Prostate gland (tissue), 2 donors: ENCODE data around the gene LONP1. TPM values are rescaled to one million over a fixed set of nuclear protein-coding genes. Genes with fewer than 3 reads are reported as not detected.
"Not testable (repeated sequence)": the region's sequence is repeated elsewhere in the genome, so short reads cannot be mapped to it uniquely, and the experiment has no call there.

Experiments
- DNase-seq: peaks from one replicate; pipeline ENCODE4 v3.0.0-alpha.2; 2019; ENCODE audit warnings: low spot score
- H3K27ac ChIP-seq, 2 donors: fragments of 200-600 bp; sonication (generic); 2 replicates each; pipeline ENCODE4 v1.5.1; 2017 to 2019
- H3K27me3 ChIP-seq: fragments of 200-600 bp; sonication (generic); replicated peaks from 2 replicates; pipeline ENCODE4 v1.5.1; 2019; ENCODE audit not compliant: insufficient read depth
- H3K36me3 ChIP-seq, 2 donors: fragments of 200-600 bp; sonication (generic); 1 replicate in 1 of 2; 2 replicates in 1 of 2; pipeline versions ENCODE4 v1.5.1 to v1.8.1; 2017 to 2019
- H3K4me1 ChIP-seq: fragments of 200-600 bp; sonication (generic); replicated peaks from 2 replicates; pipeline ENCODE4 v1.5.1; 2019
- H3K4me3 ChIP-seq, 2 donors: fragments of 200-600 bp; sonication (generic); 2 replicates each; pipeline ENCODE4 v1.5.1; 2017 to 2019
- H3K9me3 ChIP-seq: fragments of 200-600 bp; sonication (generic); 2 replicates; pipeline ENCODE4 v1.5.1; 2017
- POLR2A ChIP-seq: fragments of 450-650 bp; IDR thresholded peaks from one replicate; pipeline ENCODE4 v1.6.1; 2016; ENCODE audit warnings: antibody characterized with exemption, mild to moderate bottlenecking
- POLR2AphosphoS5 ChIP-seq: sonication (generic); formaldehyde crosslinking; IDR thresholded peaks from one replicate; pipeline ENCODE4 v1.6.1; 2017; ENCODE audit warnings: antibody characterized with exemption
- WGBS: methylation state at CpG from one replicate; pipeline ENCODE4 v1.1.5; 2018; 5-methylcytosine and 5-hydroxymethylcytosine counted together
- intact Hi-C: fragments of 100-400 bp; cut with DNase I; formaldehyde crosslinking; loops from one replicate; pipeline ENCODE4 v1.14.2; 2022
- total RNA-seq, 2 donors: library from RNA; depleted of rRNA; stranded (reverse); fragments of >200 nt; gene quantifications; one replicate each; pipeline ENCODE4 v1.1.0, GENCODE V29; 2016
- TF ChIP-seq, protein P1 (sequence below), 4 experiments: fragments of 200-600 bp in 2 of 4; fragments of 450-650 bp in 2 of 4; sonication (generic) in 2 of 4; IDR thresholded peaks; 1 replicate in 3 of 4; 2 replicates in 1 of 4; pipeline ENCODE4 v1.5.1; 2016 to 2019; ENCODE audit warnings: antibody characterized with exemption in 4 of 4, mild to moderate bottlenecking in 2 of 4, moderate library complexity in 2 of 4

Gene LONP1
- total RNA-seq, 2 donors from 2014 or later = 62.7 to 120 TPM

DNA sequence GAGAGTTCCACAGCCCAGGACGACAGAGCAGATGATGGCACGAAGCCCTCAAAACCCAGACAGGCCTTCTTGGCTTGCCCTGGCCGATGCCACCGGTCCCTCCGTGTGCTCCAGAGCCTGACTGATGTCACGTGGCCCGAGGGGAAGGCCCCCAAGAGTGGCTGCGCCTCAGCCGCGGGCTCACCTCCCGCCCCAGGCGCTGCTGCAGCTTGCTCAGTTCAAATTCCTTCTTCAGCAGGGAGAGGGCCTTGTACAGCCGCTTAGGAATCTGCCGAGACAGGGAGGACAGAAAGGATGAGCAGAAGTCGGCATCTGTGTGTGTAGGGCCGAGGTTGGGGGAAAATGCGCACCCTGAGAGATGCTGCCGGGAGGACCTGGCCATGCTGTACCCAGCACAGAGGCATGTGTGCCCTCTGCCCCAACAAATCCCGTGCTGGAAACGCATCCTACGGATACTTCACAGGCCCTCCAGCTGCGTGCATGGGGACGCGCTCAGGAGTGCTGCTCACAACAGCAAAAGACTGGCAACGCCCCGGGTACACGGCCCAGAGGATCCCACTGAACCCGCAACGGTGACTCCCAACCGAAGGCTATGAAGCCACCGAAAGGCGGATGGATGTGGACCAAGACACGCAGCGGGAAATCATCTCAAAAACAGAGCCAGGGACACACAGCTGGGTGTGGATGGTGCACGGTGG lies 12.9 kb downstream of the LONP1 start:
- H3K36me3 ChIP-seq = peaks cover 13% of the 10 kb centered on the region in 2 donors
- H3K27me3 ChIP-seq = no peaks in the 10 kb centered on the region
- intact Hi-C loops = no loop called here
- H3K27ac ChIP-seq = no peak overlapping the region
- no peak overlapping the region for H3K4me3 ChIP-seq
- H3K4me1 ChIP-seq = no peaks in the 10 kb centered on the region
- TF ChIP-seq POLR2AphosphoS5 (no peak), POLR2A (no peak)
- TF ChIP-seq, protein P1, sequence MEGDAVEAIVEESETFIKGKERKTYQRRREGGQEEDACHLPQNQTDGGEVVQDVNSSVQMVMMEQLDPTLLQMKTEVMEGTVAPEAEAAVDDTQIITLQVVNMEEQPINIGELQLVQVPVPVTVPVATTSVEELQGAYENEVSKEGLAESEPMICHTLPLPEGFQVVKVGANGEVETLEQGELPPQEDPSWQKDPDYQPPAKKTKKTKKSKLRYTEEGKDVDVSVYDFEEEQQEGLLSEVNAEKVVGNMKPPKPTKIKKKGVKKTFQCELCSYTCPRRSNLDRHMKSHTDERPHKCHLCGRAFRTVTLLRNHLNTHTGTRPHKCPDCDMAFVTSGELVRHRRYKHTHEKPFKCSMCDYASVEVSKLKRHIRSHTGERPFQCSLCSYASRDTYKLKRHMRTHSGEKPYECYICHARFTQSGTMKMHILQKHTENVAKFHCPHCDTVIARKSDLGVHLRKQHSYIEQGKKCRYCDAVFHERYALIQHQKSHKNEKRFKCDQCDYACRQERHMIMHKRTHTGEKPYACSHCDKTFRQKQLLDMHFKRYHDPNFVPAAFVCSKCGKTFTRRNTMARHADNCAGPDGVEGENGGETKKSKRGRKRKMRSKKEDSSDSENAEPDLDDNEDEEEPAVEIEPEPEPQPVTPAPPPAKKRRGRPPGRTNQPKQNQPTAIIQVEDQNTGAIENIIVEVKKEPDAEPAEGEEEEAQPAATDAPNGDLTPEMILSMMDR (IDR thresholded peaks at IDR 0.05) = no peak
- H3K9me3 ChIP-seq = no peaks in the 10 kb centered on the region
- 94% methylated on average over 35 of the region's 35 CpGs for WGBS
- no peak for DNase-seq

DNA sequence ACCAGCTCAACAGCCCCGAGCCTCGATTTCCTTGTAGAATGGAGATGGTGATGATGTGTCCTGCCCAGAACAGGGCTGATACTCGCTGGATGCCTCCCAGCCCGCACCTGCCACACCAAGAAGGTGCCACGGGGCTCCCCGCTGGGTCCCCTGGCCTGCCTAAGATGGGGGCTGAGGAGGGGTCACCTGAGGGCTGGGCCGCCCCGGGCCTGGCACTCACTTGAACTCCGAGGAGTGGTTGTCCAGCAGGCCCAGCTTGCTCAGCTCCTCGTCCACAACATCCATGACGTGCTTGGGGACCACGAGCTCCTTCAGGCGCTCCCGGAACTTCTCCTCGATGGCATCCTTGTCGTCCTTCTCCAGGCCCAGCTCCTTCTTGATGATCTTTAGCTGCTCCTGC lies 14.4 kb downstream of the LONP1 start:
- Histone ChIP-seq H3K4me3 (no peak overlapping the region), H3K27ac (no peak overlapping the region), H3K36me3 (peaks cover 7 to 19% of the 10 kb centered on the region in 2 donors), H3K4me1 (no peaks in the 10 kb centered on the region), H3K9me3 (no peaks in the 10 kb centered on the region), H3K27me3 (no peaks in the 10 kb centered on the region)
- TF ChIP-seq, protein P1 (IDR thresholded peaks at IDR 0.05) = no peak
- TF ChIP-seq POLR2A (no peak), POLR2AphosphoS5 (no peak)
- intact Hi-C loops = no loop called here
- DNase-seq = no peak
- WGBS = 86% methylated on average over 16 of the region's 16 CpGs

DNA sequence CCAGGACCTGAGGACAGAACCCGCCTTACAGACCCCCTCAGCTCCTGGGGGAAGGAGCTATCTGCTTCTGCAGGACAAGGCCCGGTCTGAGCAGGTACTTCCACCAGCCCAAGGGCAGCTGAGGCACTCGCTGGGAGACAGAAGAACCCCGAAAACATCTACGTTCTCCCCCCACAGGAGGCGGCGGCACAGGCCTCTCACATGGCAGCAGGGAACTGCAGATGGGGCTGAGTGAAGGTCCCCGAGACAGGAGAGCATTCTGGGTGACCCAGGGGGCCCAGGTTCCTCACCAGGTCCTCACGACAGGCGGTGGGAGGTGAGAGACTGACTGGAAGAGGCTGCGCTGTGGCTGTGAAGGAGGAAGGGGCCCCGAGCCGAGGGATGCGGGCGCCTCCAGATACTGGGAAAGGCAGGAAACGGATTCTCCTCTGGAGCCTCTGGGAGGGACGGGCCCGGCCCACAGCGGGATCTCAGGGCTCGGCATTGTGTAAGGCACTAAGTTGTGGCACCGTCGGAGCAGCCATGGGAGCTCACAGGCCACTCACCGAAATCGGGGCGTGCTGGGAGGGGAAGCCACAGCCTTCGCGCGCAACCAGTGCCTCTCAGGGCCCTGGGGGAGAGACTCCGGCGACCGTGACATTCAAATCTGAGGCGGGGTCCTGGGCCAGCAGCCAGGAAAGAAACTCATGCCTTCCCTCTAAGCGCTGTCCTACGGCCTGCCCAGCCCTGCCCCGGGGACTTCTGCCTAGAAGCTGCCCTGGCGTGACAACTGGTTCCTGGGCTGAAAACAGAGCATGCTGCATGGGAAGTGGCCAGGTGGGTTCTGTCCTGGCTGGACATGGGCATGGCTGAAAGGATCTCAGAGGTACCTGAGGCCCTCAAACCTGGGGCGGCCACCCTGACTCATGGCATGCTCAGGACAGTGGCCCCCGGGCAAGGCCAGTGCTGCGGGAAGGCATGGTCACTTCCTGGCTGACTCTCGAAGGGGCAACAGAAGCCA lies 15.8 kb downstream of the LONP1 start:
- intact Hi-C loops = no loop called here
- H3K9me3 ChIP-seq = no peaks in the 10 kb centered on the region
- no peaks in the 10 kb centered on the region for H3K27me3 ChIP-seq
- WGBS = 94% methylated on average over 40 of the region's 40 CpGs
- no peaks in the 10 kb centered on the region for H3K4me1 ChIP-seq
- peaks cover 7 to 21% of the 10 kb centered on the region in 2 donors for H3K36me3 ChIP-seq
- TF ChIP-seq, protein P1 (IDR thresholded peaks at IDR 0.05) = no peak
- TF ChIP-seq POLR2AphosphoS5 = no peak
- no peak for TF ChIP-seq POLR2A
- no peak for DNase-seq
- no peak overlapping the region for H3K27ac ChIP-seq
- H3K4me3 ChIP-seq = no peak overlapping the region

DNA sequence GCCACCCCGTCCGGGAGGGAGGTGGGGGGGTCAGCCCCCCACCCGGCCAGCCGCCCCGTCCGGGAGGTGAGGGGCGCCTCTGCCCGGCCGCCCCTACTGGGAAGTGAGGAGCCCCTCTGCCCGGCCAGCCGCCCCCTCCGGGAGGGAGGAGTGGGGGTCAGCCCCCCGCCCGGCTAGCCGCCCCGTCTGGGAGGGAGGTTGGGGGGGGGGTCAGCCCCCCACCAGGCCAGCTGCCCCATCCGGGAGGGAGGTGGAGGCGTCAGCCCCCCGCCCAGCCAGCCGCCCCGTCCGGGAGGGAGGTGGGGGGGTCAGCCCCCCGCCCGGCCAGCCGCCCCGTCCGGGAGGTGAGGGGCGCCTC lies 17.9 kb downstream of the LONP1 start:
- H3K27ac ChIP-seq, H3K27me3 ChIP-seq, H3K9me3 ChIP-seq, H3K4me3 ChIP-seq, H3K4me1 ChIP-seq, DNase-seq, intact Hi-C loops: not testable (repeated sequence)
- peaks cover 7 to 30% of the 10 kb centered on the region in 2 donors for H3K36me3 ChIP-seq
- 73% methylated on average over 2 of the region's 28 CpGs for WGBS

DNA sequence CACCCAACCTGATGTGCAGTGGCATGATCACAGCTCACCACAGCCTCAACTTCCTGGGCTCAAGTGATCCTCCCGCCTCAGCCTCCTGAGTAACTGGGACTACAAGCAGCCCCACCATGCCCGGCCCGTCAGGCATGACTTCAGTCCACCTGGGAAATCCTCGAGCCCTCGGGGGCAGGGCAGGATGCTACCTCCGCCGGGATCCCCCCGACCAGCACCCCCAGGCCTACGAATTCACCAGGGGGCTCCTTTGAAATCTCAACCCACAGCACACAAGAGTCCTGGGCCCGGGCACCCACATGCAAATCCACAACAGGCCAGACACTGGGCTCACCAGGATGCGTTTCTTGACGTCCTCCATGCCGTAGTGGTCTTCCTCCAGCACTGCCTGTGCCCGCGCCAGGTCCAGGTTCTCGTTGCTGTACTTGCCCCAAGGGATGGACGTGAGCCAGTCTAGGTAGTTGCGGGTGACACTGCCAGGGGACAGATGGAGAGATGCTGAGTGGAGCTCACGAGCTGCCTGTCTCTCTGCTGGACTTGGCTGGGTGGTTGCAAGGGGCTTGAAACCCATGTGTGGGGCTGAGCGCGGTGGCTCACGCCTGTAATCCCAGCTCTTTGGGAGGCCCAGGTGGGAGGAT lies 19.4 kb downstream of the LONP1 start:
- Histone ChIP-seq H3K4me1 (no peaks in the 10 kb centered on the region), H3K9me3 (no peaks in the 10 kb centered on the region), H3K4me3 (no peak overlapping the region), H3K27me3 (no peaks in the 10 kb centered on the region), H3K36me3 (peaks cover 15 to 21% of the 10 kb centered on the region in 2 donors), H3K27ac (no peak overlapping the region)
- WGBS = 96% methylated on average over 21 of the region's 22 CpGs
- intact Hi-C loops = no loop called here
- no peak for DNase-seq
- no peak for TF ChIP-seq POLR2AphosphoS5
